Measurements from ENCODE around the gene FSHR. TPM values are rescaled to one million over a fixed set of nuclear protein-coding genes. Genes with fewer than 3 reads are reported as not detected.

The FSHR gene
- total and polyA plus RNA-seq, 4 donors, result not detected

DNA sequence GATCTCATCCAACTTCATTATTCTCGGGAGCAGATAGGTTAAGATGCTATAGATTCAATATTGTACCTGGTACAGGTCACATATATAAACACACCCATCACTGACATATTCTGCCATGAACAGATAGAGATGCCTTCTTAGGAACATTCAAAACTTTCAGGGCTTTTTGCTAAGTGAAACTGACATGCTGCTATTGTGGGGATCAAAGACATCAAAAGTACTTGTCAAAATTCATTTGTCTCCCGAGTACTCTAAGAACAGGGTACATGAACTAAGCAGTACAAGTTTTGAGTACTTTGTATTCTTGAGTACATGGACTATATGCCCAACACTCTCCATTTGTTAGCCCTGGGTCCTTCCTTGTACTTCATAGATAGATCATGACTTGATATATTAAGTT is 173.5 kb downstream of the FSHR start (continued):
- TF ChIP-seq, protein P1, sequence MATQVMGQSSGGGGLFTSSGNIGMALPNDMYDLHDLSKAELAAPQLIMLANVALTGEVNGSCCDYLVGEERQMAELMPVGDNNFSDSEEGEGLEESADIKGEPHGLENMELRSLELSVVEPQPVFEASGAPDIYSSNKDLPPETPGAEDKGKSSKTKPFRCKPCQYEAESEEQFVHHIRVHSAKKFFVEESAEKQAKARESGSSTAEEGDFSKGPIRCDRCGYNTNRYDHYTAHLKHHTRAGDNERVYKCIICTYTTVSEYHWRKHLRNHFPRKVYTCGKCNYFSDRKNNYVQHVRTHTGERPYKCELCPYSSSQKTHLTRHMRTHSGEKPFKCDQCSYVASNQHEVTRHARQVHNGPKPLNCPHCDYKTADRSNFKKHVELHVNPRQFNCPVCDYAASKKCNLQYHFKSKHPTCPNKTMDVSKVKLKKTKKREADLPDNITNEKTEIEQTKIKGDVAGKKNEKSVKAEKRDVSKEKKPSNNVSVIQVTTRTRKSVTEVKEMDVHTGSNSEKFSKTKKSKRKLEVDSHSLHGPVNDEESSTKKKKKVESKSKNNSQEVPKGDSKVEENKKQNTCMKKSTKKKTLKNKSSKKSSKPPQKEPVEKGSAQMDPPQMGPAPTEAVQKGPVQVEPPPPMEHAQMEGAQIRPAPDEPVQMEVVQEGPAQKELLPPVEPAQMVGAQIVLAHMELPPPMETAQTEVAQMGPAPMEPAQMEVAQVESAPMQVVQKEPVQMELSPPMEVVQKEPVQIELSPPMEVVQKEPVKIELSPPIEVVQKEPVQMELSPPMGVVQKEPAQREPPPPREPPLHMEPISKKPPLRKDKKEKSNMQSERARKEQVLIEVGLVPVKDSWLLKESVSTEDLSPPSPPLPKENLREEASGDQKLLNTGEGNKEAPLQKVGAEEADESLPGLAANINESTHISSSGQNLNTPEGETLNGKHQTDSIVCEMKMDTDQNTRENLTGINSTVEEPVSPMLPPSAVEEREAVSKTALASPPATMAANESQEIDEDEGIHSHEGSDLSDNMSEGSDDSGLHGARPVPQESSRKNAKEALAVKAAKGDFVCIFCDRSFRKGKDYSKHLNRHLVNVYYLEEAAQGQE (IDR thresholded peaks at IDR 0.05), result no peak

DNA sequence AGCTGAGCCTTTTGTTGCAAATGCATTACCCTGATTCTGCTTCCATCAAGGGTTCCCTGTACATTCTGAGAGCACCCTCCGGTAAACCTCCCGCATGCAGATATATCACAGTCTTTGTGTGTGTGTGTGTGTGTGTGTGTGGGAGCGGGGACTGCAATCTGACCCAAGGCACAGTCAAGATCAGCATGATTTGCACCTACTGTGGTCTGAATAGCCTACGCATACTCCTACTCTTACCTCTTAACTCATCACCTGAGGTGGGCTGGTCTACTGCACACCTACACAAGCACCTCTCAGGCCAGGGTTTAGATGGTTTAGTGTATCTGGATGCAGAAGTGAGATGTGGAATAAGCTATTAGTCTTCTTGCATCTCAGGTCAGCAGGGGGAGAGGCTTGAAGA is 174.6 kb downstream of the FSHR start:
- no peak overlapping the region for H3K9ac ChIP-seq (ENCODE audit: low read depth in 1 of 2, low read length in 2 of 2)
- DNase-seq (ENCODE audit: low spot score), result no peak
- no peaks in the 10 kb centered on the region for H3K36me3 ChIP-seq (ENCODE audit: control insufficient read depth in 4 of 4, insufficient read depth in 3 of 4, low read depth in 1 of 4, low read length in 3 of 4)
- H3K27ac ChIP-seq (ENCODE audit: low read depth in 1 of 2, low read length in 2 of 2), result no peak overlapping the region
- H3K27me3 ChIP-seq (ENCODE audit: control insufficient read depth in 4 of 4, insufficient read depth in 4 of 4, low read length in 3 of 4), result no peaks in the 10 kb centered on the region
- no peak overlapping the region for H3K4me3 ChIP-seq (ENCODE audit: low read depth in 1 of 3, low read length in 3 of 3)
- 98% methylated on average over 4 of the region's 4 CpGs for WGBS
- no peaks in the 10 kb centered on the region for H3K9me3 ChIP-seq (ENCODE audit: control insufficient read depth in 4 of 4, low read length in 3 of 4)
- no peak for TF ChIP-seq EGR1 (IDR thresholded peaks at IDR 0.05; ENCODE audit: low read depth in 2 of 2)
- no peak for TF ChIP-seq SP1 (IDR thresholded peaks at IDR 0.05)
- TF ChIP-seq, protein P2, sequence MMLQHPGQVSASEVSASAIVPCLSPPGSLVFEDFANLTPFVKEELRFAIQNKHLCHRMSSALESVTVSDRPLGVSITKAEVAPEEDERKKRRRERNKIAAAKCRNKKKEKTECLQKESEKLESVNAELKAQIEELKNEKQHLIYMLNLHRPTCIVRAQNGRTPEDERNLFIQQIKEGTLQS (IDR thresholded peaks at IDR 0.05), result no peak
- TF ChIP-seq, protein P1 (IDR thresholded peaks at IDR 0.05), result no peak
- TF ChIP-seq GABPA (IDR thresholded peaks at IDR 0.05 in 1 of 2, conservative IDR thresholded peaks at IDR 0.05 in 1 of 2), result no peak
- TF ChIP-seq, protein P3, sequence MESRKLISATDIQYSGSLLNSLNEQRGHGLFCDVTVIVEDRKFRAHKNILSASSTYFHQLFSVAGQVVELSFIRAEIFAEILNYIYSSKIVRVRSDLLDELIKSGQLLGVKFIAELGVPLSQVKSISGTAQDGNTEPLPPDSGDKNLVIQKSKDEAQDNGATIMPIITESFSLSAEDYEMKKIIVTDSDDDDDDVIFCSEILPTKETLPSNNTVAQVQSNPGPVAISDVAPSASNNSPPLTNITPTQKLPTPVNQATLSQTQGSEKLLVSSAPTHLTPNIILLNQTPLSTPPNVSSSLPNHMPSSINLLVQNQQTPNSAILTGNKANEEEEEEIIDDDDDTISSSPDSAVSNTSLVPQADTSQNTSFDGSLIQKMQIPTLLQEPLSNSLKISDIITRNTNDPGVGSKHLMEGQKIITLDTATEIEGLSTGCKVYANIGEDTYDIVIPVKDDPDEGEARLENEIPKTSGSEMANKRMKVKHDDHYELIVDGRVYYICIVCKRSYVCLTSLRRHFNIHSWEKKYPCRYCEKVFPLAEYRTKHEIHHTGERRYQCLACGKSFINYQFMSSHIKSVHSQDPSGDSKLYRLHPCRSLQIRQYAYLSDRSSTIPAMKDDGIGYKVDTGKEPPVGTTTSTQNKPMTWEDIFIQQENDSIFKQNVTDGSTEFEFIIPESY (IDR thresholded peaks at IDR 0.05), result no peak
- TF ChIP-seq, protein P4, sequence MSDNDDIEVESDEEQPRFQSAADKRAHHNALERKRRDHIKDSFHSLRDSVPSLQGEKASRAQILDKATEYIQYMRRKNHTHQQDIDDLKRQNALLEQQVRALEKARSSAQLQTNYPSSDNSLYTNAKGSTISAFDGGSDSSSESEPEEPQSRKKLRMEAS (IDR thresholded peaks at IDR 0.05), result no peak
- TF ChIP-seq YY1 (IDR thresholded peaks at IDR 0.05), result no peak
- no peak for TF ChIP-seq HNF4A (conservative IDR thresholded peaks at IDR 0.05)
- no peak for TF ChIP-seq HNF4G (IDR thresholded peaks at IDR 0.05)
- TF ChIP-seq FOXA1 (IDR thresholded peaks at IDR 0.05), result no peak
- TF ChIP-seq JUND (IDR thresholded peaks at IDR 0.05), result no peak
- TF ChIP-seq, protein P5, sequence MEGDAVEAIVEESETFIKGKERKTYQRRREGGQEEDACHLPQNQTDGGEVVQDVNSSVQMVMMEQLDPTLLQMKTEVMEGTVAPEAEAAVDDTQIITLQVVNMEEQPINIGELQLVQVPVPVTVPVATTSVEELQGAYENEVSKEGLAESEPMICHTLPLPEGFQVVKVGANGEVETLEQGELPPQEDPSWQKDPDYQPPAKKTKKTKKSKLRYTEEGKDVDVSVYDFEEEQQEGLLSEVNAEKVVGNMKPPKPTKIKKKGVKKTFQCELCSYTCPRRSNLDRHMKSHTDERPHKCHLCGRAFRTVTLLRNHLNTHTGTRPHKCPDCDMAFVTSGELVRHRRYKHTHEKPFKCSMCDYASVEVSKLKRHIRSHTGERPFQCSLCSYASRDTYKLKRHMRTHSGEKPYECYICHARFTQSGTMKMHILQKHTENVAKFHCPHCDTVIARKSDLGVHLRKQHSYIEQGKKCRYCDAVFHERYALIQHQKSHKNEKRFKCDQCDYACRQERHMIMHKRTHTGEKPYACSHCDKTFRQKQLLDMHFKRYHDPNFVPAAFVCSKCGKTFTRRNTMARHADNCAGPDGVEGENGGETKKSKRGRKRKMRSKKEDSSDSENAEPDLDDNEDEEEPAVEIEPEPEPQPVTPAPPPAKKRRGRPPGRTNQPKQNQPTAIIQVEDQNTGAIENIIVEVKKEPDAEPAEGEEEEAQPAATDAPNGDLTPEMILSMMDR (IDR thresholded peaks at IDR 0.05; ENCODE audit: low read depth, low read length, missing input control), result no peak
- no peak for TF ChIP-seq RAD21 (IDR thresholded peaks at IDR 0.05)
- no peak for TF ChIP-seq FOXA2 (IDR thresholded peaks at IDR 0.05)
- no peak for TF ChIP-seq NR2F2 (IDR thresholded peaks at IDR 0.05)
- no peak for TF ChIP-seq RXRA (IDR thresholded peaks at IDR 0.05)
- TF ChIP-seq TAF1 (conservative IDR thresholded peaks at IDR 0.05), result no peak
- H3K4me1 ChIP-seq (ENCODE audit: control insufficient read depth in 4 of 4, insufficient read depth in 4 of 4, low read length in 3 of 4), result no peaks in the 10 kb centered on the region
